Panc1 (cell line): Measurements from ENCODE around the gene ITGB8. TPM values are rescaled to one million over a fixed set of nuclear protein-coding genes. Genes with fewer than 3 reads are reported as not detected.

Experiments used
- ATAC-seq: fragments of 200-7000 bp; cut with Tn5 transposase; 2 replicates; pipeline ENCODE4 v1.9.1; 2020; ENCODE audit warnings: mild to moderate bottlenecking, moderate library complexity
- BruUV-seq: library from RNA; stranded (reverse); fragments of 400-500 nt; replicated peaks from 2 replicates; lab custom pipeline; 2021; lab: Mats Ljungman, UMichigan
- CTCF ChIA-PET: fragments of 300-600 bp; sonication (Branson Sonifier 250); formaldehyde crosslinking; loops from one replicate; lab custom pipeline; 2022; ENCODE audit warnings: antibody characterized with exemption; lab: Charles Lee
- POLR2A ChIA-PET: fragments of 300-600 bp; sonication (Branson Sonifier 250); formaldehyde crosslinking; loops from one replicate; lab custom pipeline; 2022; ENCODE audit warnings: antibody characterized with exemption; lab: Charles Lee
- DNase-seq: peaks from one replicate; pipeline ENCODE4 v3.0.0-alpha.2; 2010; ENCODE audit warnings: low read depth, low spot score
- H3K27ac ChIP-seq: 2 replicates; pipeline ENCODE4 v1.5.1; 2011; ENCODE audit warnings: mild to moderate bottlenecking, low read length, inconsistent platforms
- H3K27me3 ChIP-seq: fragments of 200-500 bp; sonication (Bioruptor generic); 2 replicates; pipeline ENCODE4 v1.6.0; 2014; ENCODE audit warnings: low read length, inconsistent platforms; ENCODE audit not compliant: control insufficient read depth, insufficient read depth
- H3K36me3 ChIP-seq: fragments of 200-500 bp; sonication (Bioruptor generic); 2 replicates; pipeline ENCODE4 v1.5.1; 2014; ENCODE audit warnings: inconsistent platforms, mild to moderate bottlenecking, low read length, moderate library complexity; ENCODE audit not compliant: control insufficient read depth, insufficient read depth
- H3K4me1 ChIP-seq: 2 replicates; pipeline ENCODE4 v1.5.1; 2011; ENCODE audit warnings: inconsistent platforms, mild to moderate bottlenecking, low read length, moderate library complexity; ENCODE audit not compliant: control insufficient read depth, insufficient read depth
- H3K4me3 ChIP-seq, 2 experiments: 2 replicates each; pipeline ENCODE4 v1.5.1; 2011 to 2012; ENCODE audit warnings: low read depth in 2 of 2, low read length in 2 of 2, mild to moderate bottlenecking in 2 of 2, inconsistent platforms in 1 of 2, moderate library complexity in 1 of 2
- H3K9me3 ChIP-seq: fragments of 200-500 bp; sonication (Bioruptor generic); 2 replicates; pipeline ENCODE4 v1.5.1; 2014; ENCODE audit warnings: low read depth, mild to moderate bottlenecking, inconsistent platforms, low read length, moderate library complexity; ENCODE audit not compliant: control insufficient read depth, insufficient read depth
- CTCF ChIP-seq: fragments of 450-650 bp; IDR thresholded peaks from 2 replicates; pipeline ENCODE4 v1.5.1; 2017; ENCODE audit warnings: mild to moderate bottlenecking
- POLR2AphosphoS5 ChIP-seq: IDR thresholded peaks from 2 replicates; pipeline ENCODE4 v1.6.1; 2012; ENCODE audit warnings: mild to moderate bottlenecking, low read depth, low read length, moderate library complexity
- REST ChIP-seq, 2 experiments: IDR thresholded peaks; 2 replicates each; pipeline ENCODE4 v1.6.1; 2011 to 2012; ENCODE audit warnings: low read depth in 2 of 2, control low read depth in 1 of 2, low read length in 1 of 2, mild to moderate bottlenecking in 1 of 2, moderate library complexity in 1 of 2; ENCODE audit not compliant: insufficient read depth in 1 of 2
- SIN3A ChIP-seq: IDR thresholded peaks from 2 replicates; pipeline ENCODE4 v1.6.1; 2012; ENCODE audit warnings: low read depth, mild to moderate bottlenecking, low read length, moderate library complexity, borderline replicate concordance; ENCODE audit not compliant: insufficient read depth
- TCF7L2 ChIP-seq: IDR thresholded peaks from 2 replicates; pipeline ENCODE4 v1.6.1; 2011; ENCODE audit warnings: mild to moderate bottlenecking, low read depth, low read length, inconsistent platforms
- in situ Hi-C: cut with HindIII; loops from 2 replicates; pipeline ENCODE4 v1.10.0; 2016; ENCODE audit warnings: low sequenced_read_pairs, low pct_unique_long_range_greater_than_20kb
- intact Hi-C: fragments of 100-400 bp; cut with micrococcal nuclease; formaldehyde crosslinking; loops from one replicate; pipeline ENCODE4 v1.10.0; 2022; ENCODE audit not compliant: unreplicated experiment
- total RNA-seq: library from RNA; stranded (reverse); gene quantifications from one replicate; pipeline ENCODE4 v1.2.1, GENCODE V29; 2021; ENCODE audit not compliant: unreplicated experiment

Gene ITGB8
- total RNA-seq, 1 experiment from 2014 or later: 4.9 TPM

- CTCF ChIA-PET: no interaction called here
- POLR2A ChIA-PET: no interaction called here
- no peak for DNase-seq
- no peaks in the 10 kb centered on the region for H3K9me3 ChIP-seq
- H3K27me3 ChIP-seq: no peaks in the 10 kb centered on the region
- no peak overlapping the region for H3K4me3 ChIP-seq
- ATAC-seq: no peak
- in situ Hi-C loops (no loop called here), intact Hi-C loops (no loop called here)
- H3K4me1 ChIP-seq: no peaks in the 10 kb centered on the region
- no peak overlapping the region for H3K27ac ChIP-seq
- no peak for TF ChIP-seq SIN3A
- no peak for TF ChIP-seq REST (IDR thresholded peaks at IDR 0.05; ENCODE audit: insufficient read depth in 1 of 2, low read depth in 2 of 2, low read length in 1 of 2)
- no peak for TF ChIP-seq POLR2AphosphoS5
- no peak for TF ChIP-seq TCF7L2
- TF ChIP-seq CTCF: no peak
- no peaks in the 10 kb centered on the region for H3K36me3 ChIP-seq
- BruUV-seq: no TSS peak
Measured at GRCh38 chr7:20435305-20435704, 104.6 kb downstream of the ITGB8 start.

GRCh38 chr7:20438248-20438647 is 107.5 kb downstream of the ITGB8 start:
- ATAC-seq: no peak
- no peaks in the 10 kb centered on the region for H3K36me3 ChIP-seq
- intact Hi-C loops: no loop called here
- DNase-seq: no peak
- H3K4me3 ChIP-seq: no peak overlapping the region
- no TSS peak for BruUV-seq
- POLR2A ChIA-PET: no interaction called here
- in situ Hi-C loops: no loop called here
- H3K9me3 ChIP-seq: no peaks in the 10 kb centered on the region
- no peaks in the 10 kb centered on the region for H3K27me3 ChIP-seq
- no peaks in the 10 kb centered on the region for H3K4me1 ChIP-seq
- CTCF ChIA-PET: no interaction called here
- H3K27ac ChIP-seq: no peak overlapping the region
- TF ChIP-seq CTCF (no peak), TCF7L2 (no peak), SIN3A (no peak)
